PC-3 (cell line): ENCODE measurements around the gene ZNF529. TPM values are rescaled to one million over a fixed set of nuclear protein-coding genes. Genes with fewer than 3 reads are reported as not detected.

Source experiments
- ATAC-seq: fragments of 200-7000 bp; cut with Tn5 transposase; 2 replicates; pipeline ENCODE4 v1.9.1; 2020; ENCODE audit warnings: mild to moderate bottlenecking, moderate library complexity
- Bru-seq: library from RNA; stranded (reverse); fragments of 400-500 nt; gene quantifications from one replicate; lab custom pipeline; 2021; lab: Mats Ljungman, UMichigan
- BruChase-seq, 2 experiments: library from RNA; stranded (reverse); fragments of 400-500 nt; gene quantifications; one replicate each; lab custom pipeline; 2021; lab: Mats Ljungman, UMichigan
- BruUV-seq: library from RNA; stranded (reverse); fragments of 400-500 nt; replicated peaks from 2 replicates; lab custom pipeline; 2021; lab: Mats Ljungman, UMichigan
- CTCF ChIA-PET: fragments of 300-600 bp; sonication (Branson Sonifier 250); formaldehyde crosslinking; loops from one replicate; lab custom pipeline; 2022; ENCODE audit warnings: antibody characterized with exemption; lab: Charles Lee
- POLR2A ChIA-PET: fragments of 300-600 bp; sonication (Branson Sonifier 250); formaldehyde crosslinking; loops from one replicate; lab custom pipeline; 2022; ENCODE audit warnings: antibody characterized with exemption; ENCODE audit not compliant: unreplicated experiment; lab: Charles Lee
- DNase-seq: peaks from one replicate; pipeline ENCODE4 v3.0.0-alpha.2; 2015
- H2AFZ ChIP-seq: fragments of 300-600 bp; sonication (generic); 2 replicates; pipeline ENCODE4 v1.6.0; 2016; ENCODE audit warnings: antibody characterized with exemption, low read length
- H3F3A ChIP-seq: fragments of 300-600 bp; sonication (generic); one replicate; pipeline ENCODE4 v1.6.0; 2017; ENCODE audit warnings: antibody characterized with exemption, low read length, control low read depth, mild to moderate bottlenecking; ENCODE audit not compliant: unreplicated experiment
- H3K27ac ChIP-seq: fragments of 300-600 bp; sonication (generic); 2 replicates; pipeline ENCODE4 v1.5.1; 2016; ENCODE audit warnings: mild to moderate bottlenecking, low read length
- H3K27me3 ChIP-seq: fragments of 300-600 bp; sonication (generic); 2 replicates; pipeline ENCODE4 v1.6.1; 2016; ENCODE audit warnings: low read length, mixed read lengths
- H3K36me3 ChIP-seq: fragments of 300-600 bp; sonication (generic); 2 replicates; pipeline ENCODE4 v1.6.1; 2016; ENCODE audit warnings: low read depth, mixed run types, low read length, mixed read lengths
- H3K4me1 ChIP-seq: fragments of 300-600 bp; sonication (generic); 2 replicates; pipeline ENCODE4 v1.5.1; 2016; ENCODE audit warnings: low read length; ENCODE audit not compliant: insufficient read depth
- H3K4me2 ChIP-seq: fragments of 300-600 bp; sonication (generic); 2 replicates; pipeline ENCODE4 v1.6.0; 2016; ENCODE audit warnings: low read length
- H3K4me3 ChIP-seq: fragments of 300-600 bp; sonication (generic); 2 replicates; pipeline ENCODE4 v1.5.1; 2016; ENCODE audit warnings: mild to moderate bottlenecking, low read length, mixed read lengths
- H3K79me2 ChIP-seq: fragments of 300-600 bp; sonication (generic); 2 replicates; pipeline ENCODE4 v1.6.1; 2017; ENCODE audit warnings: low read length, mixed read lengths
- H3K9ac ChIP-seq: fragments of 300-600 bp; sonication (generic); 2 replicates; pipeline ENCODE4 v1.6.0; 2016; ENCODE audit warnings: mild to moderate bottlenecking, low read length
- H3K9me2 ChIP-seq: fragments of 300-600 bp; sonication (generic); replicated peaks from 2 replicates; pipeline ENCODE4 v1.6.1; 2016; ENCODE audit warnings: mixed run types, low read length, mixed read lengths
- H3K9me3 ChIP-seq: fragments of 300-600 bp; sonication (generic); 2 replicates; pipeline ENCODE4 v1.6.1; 2016; ENCODE audit warnings: low read length, mixed read lengths
- H4K20me1 ChIP-seq: fragments of 300-600 bp; sonication (generic); 2 replicates; pipeline ENCODE4 v1.6.1; 2016; ENCODE audit warnings: low read length, mixed read lengths
- EZH2 ChIP-seq: fragments of 300-600 bp; sonication (generic); IDR thresholded peaks from one replicate; pipeline ENCODE4 v1.6.1; 2017; ENCODE audit warnings: antibody characterized with exemption, mild to moderate bottlenecking, low read length; ENCODE audit not compliant: unreplicated experiment
- EZH2phosphoT487 ChIP-seq: fragments of 300-600 bp; sonication (generic); IDR thresholded peaks from 2 replicates; pipeline ENCODE4 v1.6.1; 2018; ENCODE audit warnings: mild to moderate bottlenecking, antibody characterized with exemption, low read length, borderline replicate concordance
- intact Hi-C: fragments of 100-400 bp; cut with micrococcal nuclease; formaldehyde crosslinking; loops from 2 replicates; pipeline ENCODE4 v1.9.0; 2023
- long read RNA-seq: library from polyadenylated mRNA; unstranded; transcript quantifications from one replicate; pipeline ENCODE4 v2.0.0, GENCODE V29; 2021; ENCODE audit not compliant: unreplicated experiment
- total RNA-seq: library from RNA; depleted of rRNA; stranded (reverse); fragments of >200 nt; gene quantifications from 2 replicates; pipeline ENCODE4 v1.2.3, GENCODE V29; 2014; rRNA removed
- TF ChIP-seq, protein P1 (sequence below): fragments of 300-600 bp; sonication (generic); conservative IDR thresholded peaks from 2 replicates; pipeline ENCODE4 v1.5.1; 2017; ENCODE audit warnings: antibody characterized with exemption, low read depth, mild to moderate bottlenecking, low read length

ZNF529 gene
- total RNA-seq (2.9 and 3.1 TPM in 2 replicates), Bru-seq, nascent RNA (percentile 61 among the genes with signal in this experiment), BruChase-seq, experiment 1, labeled RNA remaining after a 6-hour chase (percentile 62 among the genes with signal in this experiment), BruChase-seq, experiment 2, labeled RNA remaining after a 2-hour chase (percentile 76 among the genes with signal in this experiment)
- long read RNA-seq, full-length matches to known transcripts = 4 of 13 reads
- long read RNA-seq, partial matches to known transcripts = 2 of 13 reads
- long read RNA-seq, other reads (novel, unspliced or antisense) = 7 of 13 reads

DNA sequence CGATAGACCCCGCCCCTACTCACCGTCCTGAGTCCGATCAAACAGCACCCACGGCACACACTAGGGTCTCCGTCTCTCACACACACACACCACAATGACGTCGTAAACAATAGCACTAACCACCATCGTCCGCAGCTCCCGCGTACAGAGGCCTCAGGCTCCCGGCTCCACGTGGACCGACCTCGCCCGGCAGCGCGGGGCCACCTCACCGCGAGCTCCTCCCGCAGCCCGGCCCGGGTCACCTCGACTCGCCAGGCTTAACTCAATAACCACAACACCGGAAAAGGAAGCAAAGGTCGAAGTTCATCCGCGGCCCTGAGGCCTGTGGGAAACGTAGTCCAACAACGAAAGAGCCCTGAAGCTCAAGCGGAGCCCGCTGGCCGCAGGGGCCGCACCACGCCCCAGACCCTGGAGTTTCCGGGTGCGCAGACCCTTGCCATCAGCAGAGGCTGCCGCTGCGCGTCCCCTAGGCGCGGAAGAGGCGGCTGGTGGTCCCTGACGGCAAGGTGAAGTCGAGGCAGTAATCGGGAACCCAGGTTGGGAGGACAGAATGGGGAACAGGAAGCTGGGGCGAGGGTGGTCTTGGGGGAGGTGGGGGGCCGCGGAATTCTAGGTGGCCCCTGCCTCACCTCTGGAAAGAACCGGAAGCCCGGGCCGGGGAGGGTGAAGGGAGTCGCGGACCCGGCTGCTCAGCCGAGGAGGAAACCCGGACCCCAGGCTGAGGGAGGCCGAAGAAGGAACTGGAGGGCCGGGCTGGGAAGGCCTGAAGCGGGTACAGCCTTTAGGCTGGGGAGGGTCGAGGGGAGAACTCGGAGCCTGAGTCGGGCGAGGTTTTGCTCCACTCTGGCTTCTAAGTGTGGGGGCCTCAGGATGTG is at the start of gene ZNF529:
Gene ZNF529, minus strand, starts transcription at position 273 of the 875 bp plus-strand sequence. CDS start 946 bp downstream, outside the sequence.
- no peaks in the 10 kb centered on the region for H3K9me3 ChIP-seq
- DNase-seq = peak; percentile 81
- H3K27me3 ChIP-seq = no peaks in the 10 kb centered on the region
- CTCF ChIA-PET = no interaction called here
- no peaks in the 10 kb centered on the region for H3K4me1 ChIP-seq
- POLR2A ChIA-PET = no interaction called here
- peak within 1 kb of the TSS; percentile 79 for H3K9ac ChIP-seq
- H3K4me2 ChIP-seq = peak within 1 kb of the TSS; percentile 85
- BruUV-seq = no TSS peak
- H3K36me3 ChIP-seq = peaks cover 52% of the 10 kb centered on the region
- peaks cover 34% of the 10 kb centered on the region for H3K79me2 ChIP-seq
- H2AFZ ChIP-seq = peak within 1 kb of the TSS; percentile 98
- intact Hi-C loops = no loop called here
- TF ChIP-seq, protein P1, sequence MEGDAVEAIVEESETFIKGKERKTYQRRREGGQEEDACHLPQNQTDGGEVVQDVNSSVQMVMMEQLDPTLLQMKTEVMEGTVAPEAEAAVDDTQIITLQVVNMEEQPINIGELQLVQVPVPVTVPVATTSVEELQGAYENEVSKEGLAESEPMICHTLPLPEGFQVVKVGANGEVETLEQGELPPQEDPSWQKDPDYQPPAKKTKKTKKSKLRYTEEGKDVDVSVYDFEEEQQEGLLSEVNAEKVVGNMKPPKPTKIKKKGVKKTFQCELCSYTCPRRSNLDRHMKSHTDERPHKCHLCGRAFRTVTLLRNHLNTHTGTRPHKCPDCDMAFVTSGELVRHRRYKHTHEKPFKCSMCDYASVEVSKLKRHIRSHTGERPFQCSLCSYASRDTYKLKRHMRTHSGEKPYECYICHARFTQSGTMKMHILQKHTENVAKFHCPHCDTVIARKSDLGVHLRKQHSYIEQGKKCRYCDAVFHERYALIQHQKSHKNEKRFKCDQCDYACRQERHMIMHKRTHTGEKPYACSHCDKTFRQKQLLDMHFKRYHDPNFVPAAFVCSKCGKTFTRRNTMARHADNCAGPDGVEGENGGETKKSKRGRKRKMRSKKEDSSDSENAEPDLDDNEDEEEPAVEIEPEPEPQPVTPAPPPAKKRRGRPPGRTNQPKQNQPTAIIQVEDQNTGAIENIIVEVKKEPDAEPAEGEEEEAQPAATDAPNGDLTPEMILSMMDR = no peak
- no peak for TF ChIP-seq EZH2phosphoT487
- no peaks in the 10 kb centered on the region for H3K9me2 ChIP-seq
- H3K27ac ChIP-seq = peak within 1 kb of the TSS; percentile 35; the same call in 1 of the 2 replicates
- H3K4me3 ChIP-seq = peak within 1 kb of the TSS; percentile 98
- peak; percentile 97 for ATAC-seq
- no peaks in the 10 kb centered on the region for H4K20me1 ChIP-seq
- no peaks in the 10 kb centered on the region for H3F3A ChIP-seq

- H3K4me3 ChIP-seq = peak overlapping the region; percentile 73
- TF ChIP-seq, protein P1 = no peak
- TF ChIP-seq EZH2 (no peak), EZH2phosphoT487 (no peak)
- H3F3A ChIP-seq = no peaks in the 10 kb centered on the region
- ChIA-PET POLR2A (no interaction called here), CTCF (no interaction called here)
- no peak for DNase-seq
- intact Hi-C loops = no loop called here
- peak overlapping the region; percentile 81 for H3K4me2 ChIP-seq
- no peaks in the 10 kb centered on the region for H3K9me2 ChIP-seq
- peaks cover 16% of the 10 kb centered on the region; the same call in 1 of the 2 replicates for H3K9me3 ChIP-seq
- ATAC-seq = no peak
- no peaks in the 10 kb centered on the region for H3K4me1 ChIP-seq
- H3K27ac ChIP-seq = no peak overlapping the region
- H4K20me1 ChIP-seq = no peaks in the 10 kb centered on the region
- no peaks in the 10 kb centered on the region for H3K79me2 ChIP-seq
- H3K36me3 ChIP-seq = no peaks in the 10 kb centered on the region
- BruUV-seq = TSS peak; percentile 45
- H3K9ac ChIP-seq = no peak overlapping the region; the same call in 1 of the 2 replicates
- no peaks in the 10 kb centered on the region for H3K27me3 ChIP-seq
- peak overlapping the region; percentile 92 for H2AFZ ChIP-seq
Observed at GRCh38 chr19:36605877-36606478, 32.9 kb upstream of the ZNF529 start.
